HUDEP-2 (cell line): Measurements from ENCODE around the gene GYS2.

Experiments used
- DNase-seq, 76 experiments: peaks; one replicate each; lab custom pipeline; 2025; ENCODE audit not compliant: unreplicated experiment in 76 of 76; lab: John Stamatoyannopoulos, UW

The GYS2 gene

GRCh38 chr12:21509768-21510167 lies 94.9 kb downstream of the GYS2 start:
- DNase-seq: no peak

GRCh38 chr12:21507849-21508248 lies 96.8 kb downstream of the GYS2 start:
- no peak for DNase-seq

- no peak for DNase-seq
These were observed 98.8 kb downstream of the GYS2 start for GRCh38 chr12:21505888-21506287.

- DNase-seq: no peak
These were observed 101.8 kb downstream of the GYS2 start for GRCh38 chr12:21502872-21503271.

- peak in 11 of 76 experiments; percentile 4 to 31 (median 11) for DNase-seq
These were observed 102.5 kb downstream of the GYS2 start for GRCh38 chr12:21502164-21502496.

- peak; percentile 15 to 97 (median 86) for DNase-seq
These were observed 103.1 kb downstream of the GYS2 start, which contains the start of the genes GOLT1B and RECQL for GRCh38 chr12:21501258-21502163. Gene GOLT1B, plus strand, starts transcription at chr12:21501789. Its CDS starts 135 bp downstream, at chr12:21501924. Gene RECQL, minus strand, starts transcription at chr12:21501635. Its CDS starts 2,065 bp downstream, at chr12:21499570.

GRCh38 chr12:21500786-21501257 lies 103.8 kb downstream of the GYS2 start:
- no peak for DNase-seq

- no peak for DNase-seq
These were observed 104.9 kb downstream of the GYS2 start for GRCh38 chr12:21499765-21500164.
